Effector memory CD8-positive, alpha-beta T cell (primary cell): ENCODE results near the gene RNF207.

Source experiments
- ATAC-seq: fragments of 150-1000 bp; cut with Tn5 transposase; replicated peaks from 2 replicates; pipeline ENCODE4 v1.10.0; 2021; ENCODE audit warnings: mild to moderate bottlenecking, moderate library complexity
- DNase-seq, 3 experiments: peaks; one replicate each; pipeline ENCODE4 v3.0.0; 2021
- H3K27ac Mint-ChIP-seq, 2 donors: one replicate each; pipeline ENCODE4 v1.8.0; 2022; ENCODE audit warnings: mild to moderate bottlenecking in 2 of 2, mixed read lengths in 2 of 2, moderate library complexity in 2 of 2
- H3K27me3 Mint-ChIP-seq, 2 donors: one replicate each; pipeline ENCODE4 v1.8.0; 2022; ENCODE audit warnings: mixed read lengths in 2 of 2
- H3K36me3 Mint-ChIP-seq: one replicate; pipeline ENCODE4 v1.8.0; 2022; ENCODE audit warnings: mild to moderate bottlenecking, moderate library complexity, mixed read lengths; ENCODE audit not compliant: insufficient read depth
- H3K4me1 Mint-ChIP-seq, 2 donors: one replicate each; pipeline ENCODE4 v1.8.0; 2022; ENCODE audit warnings: low read depth in 2 of 2, mixed read lengths in 2 of 2
- H3K4me3 Mint-ChIP-seq, 2 donors: one replicate each; pipeline ENCODE4 v1.8.0; 2022; ENCODE audit warnings: mild to moderate bottlenecking in 2 of 2, mixed read lengths in 2 of 2, moderate library complexity in 2 of 2
- H3K9me3 Mint-ChIP-seq, 2 donors: one replicate each; pipeline ENCODE4 v1.8.0; 2022; ENCODE audit warnings: mixed read lengths in 2 of 2

Gene RNF207

DNA sequence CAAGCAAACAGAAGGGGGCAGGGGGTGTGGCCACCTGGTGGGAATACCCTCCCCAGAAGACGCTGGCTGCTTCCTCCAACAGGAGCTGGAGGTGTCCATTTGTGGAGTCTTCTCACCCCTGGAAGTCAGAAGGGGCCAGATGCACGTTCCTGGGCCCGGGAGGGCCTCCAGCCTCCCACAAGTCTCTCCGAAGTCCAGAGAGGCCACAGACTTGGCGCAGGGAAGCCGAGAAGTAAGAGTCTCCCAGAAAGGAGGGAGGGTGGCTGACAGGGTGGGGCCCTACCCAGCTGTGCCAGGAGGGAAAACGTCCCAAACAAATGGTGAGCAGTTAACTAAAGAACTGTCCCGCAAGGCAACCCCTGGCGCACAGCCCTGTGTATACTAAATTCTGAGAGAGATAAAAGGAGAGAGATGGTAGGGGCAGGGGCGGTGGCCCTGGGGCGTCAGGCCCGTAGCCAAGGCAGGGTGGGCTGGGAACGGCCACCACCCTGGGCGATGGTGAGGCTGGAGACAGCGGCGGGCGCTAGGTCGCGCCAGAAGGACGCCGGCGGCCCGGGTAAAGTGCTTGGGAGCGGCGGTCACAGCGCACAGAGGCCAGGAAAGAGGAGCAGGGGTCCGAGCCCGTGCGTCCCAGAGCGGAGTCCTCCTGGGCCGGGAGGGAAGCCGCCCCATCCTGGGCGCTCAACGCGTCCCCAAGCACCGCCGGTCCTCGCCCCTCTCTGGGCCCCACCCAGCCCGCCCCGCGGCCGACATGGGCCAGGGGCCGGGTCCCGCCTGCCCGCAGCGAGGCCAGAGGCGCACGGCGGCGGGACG lies 27.0 kb upstream of the RNF207 start:
- H3K9me3 Mint-ChIP-seq: no peaks in the 10 kb centered on the region
- ATAC-seq: no peak
- no peak for DNase-seq
- H3K4me3 Mint-ChIP-seq: peak overlapping the region; percentile 70 to 74
- peaks cover 14 to 21% of the 10 kb centered on the region in 2 donors for H3K4me1 Mint-ChIP-seq
- H3K27me3 Mint-ChIP-seq: peaks cover 16 to 35% of the 10 kb centered on the region in 2 donors
- no peak overlapping the region for H3K27ac Mint-ChIP-seq
- peaks cover 3% of the 10 kb centered on the region for H3K36me3 Mint-ChIP-seq

DNA sequence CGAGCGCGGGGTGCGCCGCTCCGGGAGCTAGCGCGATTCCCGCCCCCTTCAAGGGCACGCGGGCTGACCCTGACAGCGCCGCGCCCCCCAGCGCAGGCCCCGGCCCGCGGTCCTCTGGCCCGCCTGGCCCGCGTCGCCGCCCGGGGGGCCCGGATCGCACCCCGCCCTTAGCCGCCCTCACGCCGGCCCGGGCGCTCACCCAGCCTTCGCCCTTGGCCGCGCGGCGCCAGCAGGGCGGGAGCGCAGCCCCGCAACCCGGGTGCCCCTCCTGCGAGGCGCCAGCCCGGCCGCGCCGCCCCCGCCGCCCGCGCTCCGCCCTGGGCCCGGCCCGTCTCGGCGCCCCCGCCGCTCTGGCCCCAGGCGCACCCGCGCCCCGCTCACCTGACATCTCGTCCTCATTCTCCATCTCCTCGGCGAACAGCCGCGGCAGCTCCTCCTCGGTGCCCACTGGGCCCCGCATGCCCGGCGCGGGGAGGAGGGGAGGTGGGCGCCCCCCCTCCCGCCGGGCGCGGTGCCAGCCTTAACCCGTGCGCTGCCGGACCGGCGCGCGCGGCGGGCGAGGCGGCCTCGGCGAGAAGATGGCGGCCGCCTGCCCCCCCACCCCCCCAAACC lies 26.2 kb upstream of the RNF207 start:
- no peak for DNase-seq
- no peak for ATAC-seq
- H3K36me3 Mint-ChIP-seq: peaks cover 3% of the 10 kb centered on the region
- peaks cover 16 to 35% of the 10 kb centered on the region in 2 donors for H3K27me3 Mint-ChIP-seq
- no peak overlapping the region for H3K27ac Mint-ChIP-seq
- H3K9me3 Mint-ChIP-seq: no peaks in the 10 kb centered on the region
- H3K4me1 Mint-ChIP-seq: peaks cover 19 to 21% of the 10 kb centered on the region in 2 donors
- no peak overlapping the region for H3K4me3 Mint-ChIP-seq

DNA sequence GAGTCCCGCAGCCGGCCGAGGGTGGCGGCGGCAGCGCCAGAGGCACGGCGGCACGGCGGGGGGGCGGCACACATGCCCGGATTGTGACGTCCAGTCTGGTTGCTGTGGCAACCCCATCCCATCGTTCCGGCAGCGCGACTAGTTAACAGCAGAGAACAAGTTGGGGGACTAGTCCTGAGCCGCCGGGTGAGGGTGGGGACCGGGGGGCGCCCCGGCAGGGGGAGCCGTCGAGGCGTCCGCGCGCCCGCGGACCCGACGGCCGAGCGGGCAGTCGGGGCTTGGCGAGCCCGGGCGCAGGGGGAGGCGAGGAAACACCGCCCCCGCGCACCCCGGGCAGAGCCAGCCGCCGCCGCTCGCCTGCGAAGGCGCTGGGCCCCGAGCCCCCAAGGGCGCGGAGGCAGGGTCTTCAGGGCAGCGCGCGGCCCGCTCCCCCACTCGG lies 25.6 kb upstream of the RNF207 start, which contains the start of gene CHD5:
Gene CHD5 (minus strand): TSS at position 54 of the 439 bp plus-strand sequence. CDS start 298 bp downstream, outside the sequence.
- peak; percentile 65 for ATAC-seq
- H3K36me3 Mint-ChIP-seq: peaks cover 3% of the 10 kb centered on the region
- H3K4me3 Mint-ChIP-seq: peak within 1 kb of the TSS; percentile 74
- peak within 1 kb of the TSS in 1 of 2 donors; percentile 59 for H3K27ac Mint-ChIP-seq
- H3K4me1 Mint-ChIP-seq: peaks cover 19 to 21% of the 10 kb centered on the region in 2 donors
- no peaks in the 10 kb centered on the region for H3K9me3 Mint-ChIP-seq
- peak; percentile 6 to 21 (median 17) for DNase-seq
- peaks cover 16 to 35% of the 10 kb centered on the region in 2 donors for H3K27me3 Mint-ChIP-seq

DNA sequence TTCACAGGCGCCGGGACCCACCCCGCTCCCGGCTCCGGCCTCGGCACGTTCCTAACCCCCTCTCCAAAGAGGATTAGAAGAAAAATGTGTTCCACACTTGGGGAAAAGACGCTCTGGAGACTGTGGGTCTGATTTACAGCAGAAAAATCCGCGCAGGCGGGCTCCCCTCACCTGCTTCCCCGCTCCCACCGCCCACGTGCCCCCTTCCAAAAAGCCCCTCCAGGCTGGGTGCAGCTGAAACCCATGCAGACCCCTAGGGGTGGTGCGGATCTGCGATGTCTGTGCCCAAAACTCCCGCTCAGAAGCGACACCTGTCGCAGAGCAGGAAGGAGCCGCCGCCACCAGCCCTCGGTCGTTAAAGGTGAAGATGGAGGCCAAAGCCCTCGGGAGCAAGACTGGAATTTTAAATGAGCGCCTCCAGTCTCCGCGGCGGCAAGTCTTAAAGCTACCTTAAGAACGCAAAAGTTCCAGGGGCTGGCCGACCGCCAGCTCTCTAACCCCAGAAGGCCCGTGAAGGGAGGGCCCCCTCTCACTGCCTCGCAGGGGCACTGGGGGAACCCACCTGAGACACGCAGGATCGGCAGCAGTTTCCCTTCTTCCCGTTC lies 25.1 kb upstream of the RNF207 start:
- H3K4me1 Mint-ChIP-seq: peaks cover 19 to 21% of the 10 kb centered on the region in 2 donors
- H3K9me3 Mint-ChIP-seq: no peaks in the 10 kb centered on the region
- ATAC-seq (peak; percentile 33), DNase-seq (no peak)
- peak overlapping the region; percentile 71 to 74 for H3K4me3 Mint-ChIP-seq
- H3K36me3 Mint-ChIP-seq: peaks cover 6% of the 10 kb centered on the region
- H3K27me3 Mint-ChIP-seq: peaks cover 16 to 35% of the 10 kb centered on the region in 2 donors
- H3K27ac Mint-ChIP-seq: peak overlapping the region in 1 of 2 donors; percentile 59

DNA sequence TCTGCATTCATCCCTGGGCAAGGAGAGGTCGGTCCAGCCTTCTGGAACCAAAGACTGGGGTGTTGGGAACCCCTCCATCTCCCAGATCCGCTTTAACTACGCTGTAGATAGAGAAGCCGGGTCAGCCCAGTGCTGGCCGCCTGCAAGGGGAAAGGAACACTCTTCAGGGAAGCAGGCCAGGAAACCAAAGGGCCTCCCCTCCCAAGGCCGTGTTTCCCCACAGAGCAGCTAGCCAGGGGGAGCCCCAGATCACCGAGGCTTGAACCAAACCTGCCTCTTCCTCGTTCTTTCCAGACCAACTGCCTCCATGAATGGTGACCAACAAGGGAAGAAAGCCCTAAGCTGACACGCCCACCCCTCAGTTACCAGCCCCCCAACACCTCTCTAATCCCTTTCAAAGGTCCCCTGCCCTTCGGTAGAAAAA lies 24.6 kb upstream of the RNF207 start:
- H3K4me3 Mint-ChIP-seq: peak overlapping the region; percentile 71 to 74
- ATAC-seq (no peak), DNase-seq (no peak)
- H3K9me3 Mint-ChIP-seq: no peaks in the 10 kb centered on the region
- H3K4me1 Mint-ChIP-seq: peaks cover 19 to 21% of the 10 kb centered on the region in 2 donors
- peaks cover 9% of the 10 kb centered on the region for H3K36me3 Mint-ChIP-seq
- H3K27me3 Mint-ChIP-seq: peaks cover 16 to 35% of the 10 kb centered on the region in 2 donors
- peak overlapping the region in 1 of 2 donors; percentile 59 for H3K27ac Mint-ChIP-seq

DNA sequence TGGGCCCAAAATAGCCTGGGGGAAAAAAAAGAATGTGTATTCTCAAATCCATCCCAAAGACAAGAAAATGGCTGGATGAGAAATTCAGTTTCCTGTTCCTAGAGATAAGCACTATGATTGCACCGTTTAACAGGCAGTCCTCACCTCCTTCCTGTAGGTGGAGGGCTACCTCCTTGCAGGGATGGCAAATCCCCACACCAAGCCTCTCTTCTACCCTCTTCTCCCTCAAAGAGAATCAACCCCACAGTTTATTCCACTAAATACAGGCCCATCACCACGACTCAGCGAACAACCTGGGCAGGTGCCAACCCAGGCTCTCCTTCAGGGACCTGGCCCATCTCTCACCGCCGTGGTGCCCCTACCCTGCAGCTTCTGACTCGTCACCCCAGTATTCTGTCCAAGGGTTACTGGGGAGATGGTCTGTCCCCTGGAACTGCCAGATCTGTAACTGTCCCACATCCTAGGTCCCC lies 22.4 kb upstream of the RNF207 start:
- no peak for ATAC-seq

DNA sequence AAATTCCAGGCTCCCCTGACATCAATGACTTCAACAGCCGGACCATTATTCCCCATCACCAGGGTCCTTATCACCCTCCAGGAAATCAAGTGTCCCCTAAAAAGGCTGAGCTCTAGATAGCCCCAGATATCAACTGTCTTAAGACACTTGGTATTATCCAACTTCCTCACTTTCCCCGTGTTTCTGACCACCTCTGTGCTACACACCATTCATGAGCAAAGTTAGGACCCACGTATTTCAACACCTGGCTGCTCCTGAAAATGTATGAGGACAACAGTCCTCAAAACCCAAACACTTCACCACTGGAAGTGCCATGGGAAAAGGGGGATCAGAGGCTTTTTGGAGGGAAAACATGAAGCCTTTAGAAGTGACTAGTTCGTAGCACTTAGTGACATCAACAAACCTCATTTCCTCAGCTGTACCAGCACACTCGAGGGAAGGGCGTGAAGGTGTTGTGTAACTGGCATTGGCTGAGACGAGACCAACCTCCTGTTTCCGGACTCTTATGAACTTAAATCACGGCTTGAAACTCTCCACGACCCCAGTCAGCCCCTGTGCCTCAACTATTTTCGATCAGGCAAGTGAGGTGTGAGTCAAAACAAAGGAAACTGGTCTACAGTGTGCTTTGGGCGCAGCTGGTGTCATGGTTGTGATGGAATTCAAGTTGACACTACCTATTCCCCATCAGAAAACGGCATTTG lies 21.7 kb upstream of the RNF207 start:
- H3K4me1 Mint-ChIP-seq: peaks cover 17 to 25% of the 10 kb centered on the region in 2 donors
- DNase-seq (no peak), ATAC-seq (no peak)
- H3K27ac Mint-ChIP-seq: no peak overlapping the region
- no peak overlapping the region for H3K4me3 Mint-ChIP-seq
- peaks cover 13 to 16% of the 10 kb centered on the region in 2 donors for H3K27me3 Mint-ChIP-seq
- no peaks in the 10 kb centered on the region for H3K9me3 Mint-ChIP-seq
- peaks cover 37% of the 10 kb centered on the region for H3K36me3 Mint-ChIP-seq

More for the DNA sequence above, 22.4 kb upstream of the RNF207 start:
- no peaks in the 10 kb centered on the region for H3K9me3 Mint-ChIP-seq
- DNase-seq: no peak
- H3K4me3 Mint-ChIP-seq: no peak overlapping the region
- H3K4me1 Mint-ChIP-seq: peaks cover 15 to 19% of the 10 kb centered on the region in 2 donors
- no peak overlapping the region for H3K27ac Mint-ChIP-seq
- H3K27me3 Mint-ChIP-seq: peaks cover 16 to 18% of the 10 kb centered on the region in 2 donors
- peaks cover 30% of the 10 kb centered on the region for H3K36me3 Mint-ChIP-seq

DNA sequence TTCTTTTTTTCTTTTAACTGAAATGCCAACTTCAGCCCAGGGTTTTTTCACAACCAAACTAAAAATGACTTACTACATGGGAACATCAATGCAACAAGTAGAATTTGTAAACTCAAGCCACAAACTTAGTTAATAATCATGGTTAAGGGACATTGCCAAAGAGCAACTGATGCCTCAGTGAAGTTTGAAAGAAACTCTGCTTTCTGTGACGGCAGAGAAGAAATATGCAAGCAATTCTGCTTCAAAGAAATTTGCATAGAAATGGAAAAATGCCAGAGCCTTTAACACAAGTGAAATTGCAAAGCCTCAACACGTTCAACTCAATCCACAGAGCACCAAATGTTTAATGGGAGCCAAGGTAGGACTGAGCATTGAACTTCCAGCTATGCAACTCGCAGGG lies 20.8 kb upstream of the RNF207 start:
- DNase-seq (no peak), ATAC-seq (no peak)
- Mint-ChIP-seq H3K36me3 (peaks cover 46% of the 10 kb centered on the region), H3K27me3 (peaks cover 13 to 16% of the 10 kb centered on the region in 2 donors), H3K27ac (no peak overlapping the region), H3K4me1 (peaks cover 17 to 28% of the 10 kb centered on the region in 2 donors), H3K4me3 (no peak overlapping the region), H3K9me3 (no peaks in the 10 kb centered on the region)

DNA sequence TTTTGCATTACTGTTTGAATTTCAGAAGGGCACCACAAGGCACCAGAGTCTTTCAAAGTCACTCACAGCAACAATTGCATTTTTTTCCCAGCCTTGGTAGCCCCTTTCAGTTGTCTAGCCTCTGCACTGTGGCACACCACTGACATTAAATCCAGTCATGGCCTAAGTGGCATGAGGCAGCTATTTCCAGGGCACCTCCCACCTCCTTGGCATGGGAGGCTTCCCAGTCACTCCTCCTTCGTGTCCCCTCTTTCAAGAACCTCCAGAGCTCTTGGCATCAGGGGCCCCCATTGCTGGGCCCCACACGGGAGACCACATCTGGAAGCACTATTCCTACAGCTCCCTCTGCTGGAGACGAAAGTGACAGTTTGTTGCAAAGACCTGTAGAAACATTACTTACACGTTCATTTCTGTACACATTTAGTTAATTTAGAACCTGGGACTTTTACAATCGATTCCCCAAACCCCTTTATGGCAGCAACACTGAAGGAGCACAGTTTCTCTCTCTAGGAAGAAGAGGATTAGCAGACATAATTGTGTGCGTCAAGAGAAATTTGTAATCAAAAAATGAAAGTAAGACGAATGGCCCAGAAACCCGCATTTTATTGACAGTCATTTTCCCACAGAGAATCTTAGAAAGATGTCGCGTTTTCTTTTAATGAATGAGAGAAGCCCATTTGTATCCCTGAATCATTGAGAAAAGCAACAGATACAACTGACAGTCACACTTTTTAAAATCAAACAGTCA lies 20.1 kb upstream of the RNF207 start:
- DNase-seq: no peak
- Mint-ChIP-seq H3K4me1 (peaks cover 16 to 26% of the 10 kb centered on the region in 2 donors), H3K9me3 (no peaks in the 10 kb centered on the region), H3K27me3 (peaks cover 11 to 12% of the 10 kb centered on the region in 2 donors), H3K36me3 (peaks cover 52% of the 10 kb centered on the region), H3K27ac (no peak overlapping the region), H3K4me3 (no peak overlapping the region)
- ATAC-seq: no peak

DNA sequence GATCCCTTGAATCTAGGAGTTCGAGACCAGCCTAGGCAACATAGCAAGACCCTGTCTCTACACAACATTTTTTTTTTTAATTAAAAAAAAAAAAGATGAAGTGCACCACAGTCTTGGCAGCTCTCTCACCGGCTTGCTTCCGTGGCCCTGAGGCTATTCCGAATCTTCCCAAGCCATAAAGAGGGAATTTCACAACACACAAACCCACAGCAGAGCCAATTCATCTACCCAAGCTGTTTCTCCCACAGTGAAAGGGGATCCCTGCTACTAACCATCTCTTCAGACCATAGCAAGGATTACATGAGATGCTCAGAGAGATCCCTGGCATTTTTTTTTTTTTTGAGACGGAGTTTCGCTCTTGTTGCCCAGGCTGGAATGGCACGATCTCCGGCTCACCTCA lies 17.5 kb upstream of the RNF207 start:
- Mint-ChIP-seq H3K27me3 (no peaks in the 10 kb centered on the region), H3K9me3 (no peaks in the 10 kb centered on the region), H3K27ac (peak overlapping the region in 1 of 2 donors; percentile 41), H3K36me3 (peaks cover 76% of the 10 kb centered on the region), H3K4me3 (no peak overlapping the region), H3K4me1 (peaks cover 6 to 19% of the 10 kb centered on the region in 2 donors)
- ATAC-seq: no peak
- DNase-seq: no peak

DNA sequence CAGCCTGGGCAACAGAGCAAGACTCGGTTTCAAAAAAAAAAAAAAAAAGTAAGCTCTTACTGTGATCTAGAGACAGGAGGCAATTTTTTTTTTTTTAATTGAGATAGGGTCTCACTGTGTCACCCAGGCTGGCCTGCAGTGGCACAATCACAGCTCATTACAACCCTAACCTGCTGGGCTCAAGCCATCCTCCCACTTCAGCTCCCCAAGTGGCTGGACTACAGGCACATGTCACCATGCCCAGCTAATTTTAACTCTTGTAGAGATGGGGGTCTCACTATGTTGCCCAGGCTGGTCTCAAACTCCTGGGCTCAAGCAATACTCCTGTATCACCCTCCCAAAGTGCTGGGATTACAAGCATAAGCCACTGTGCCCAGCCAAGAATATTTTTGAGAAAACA lies 14.0 kb upstream of the RNF207 start:
- Mint-ChIP-seq H3K27ac (no peak overlapping the region), H3K4me3 (no peak overlapping the region), H3K36me3 (peaks cover 100% of the 10 kb centered on the region), H3K4me1 (peaks cover 11 to 22% of the 10 kb centered on the region in 2 donors), H3K27me3 (no peaks in the 10 kb centered on the region), H3K9me3 (no peaks in the 10 kb centered on the region)
- DNase-seq (no peak), ATAC-seq (no peak)

DNA sequence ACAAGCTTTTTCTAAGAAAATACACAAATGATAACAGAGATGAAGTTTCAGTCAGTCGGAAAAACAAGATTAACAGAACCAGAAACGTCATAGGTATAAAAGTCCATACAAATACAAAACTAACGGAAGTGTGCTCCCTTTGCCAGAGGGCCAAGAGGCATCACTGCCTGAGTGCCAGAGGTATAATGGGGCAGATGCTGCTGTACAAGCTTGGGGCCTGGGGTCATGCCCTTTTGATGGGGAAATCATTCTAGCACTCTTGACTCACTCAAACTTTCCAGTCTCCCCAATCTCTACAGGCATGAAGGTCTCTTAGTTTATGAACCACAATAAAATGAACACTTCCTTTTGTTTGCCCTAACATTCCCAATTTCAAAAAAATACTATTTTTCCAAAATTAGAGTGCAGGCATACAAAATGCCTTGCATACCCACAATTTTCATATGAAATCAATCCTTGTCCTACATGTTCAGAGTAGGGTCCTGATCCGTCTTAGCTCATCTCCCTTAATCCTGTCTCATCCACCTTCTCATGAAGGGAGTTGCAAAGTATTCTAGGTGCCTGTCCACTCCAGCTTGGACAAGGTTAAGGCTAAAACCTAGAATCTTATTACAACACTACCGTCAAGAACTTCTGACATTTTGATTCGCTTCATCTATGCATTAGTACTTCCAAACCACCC lies 8.0 kb upstream of the RNF207 start:
- H3K4me1 Mint-ChIP-seq: peaks cover 37 to 42% of the 10 kb centered on the region in 2 donors
- H3K4me3 Mint-ChIP-seq: peak overlapping the region; percentile 87 to 91
- peak overlapping the region; percentile 85 to 93 for H3K27ac Mint-ChIP-seq
- ATAC-seq (no peak), DNase-seq (no peak)
- H3K36me3 Mint-ChIP-seq: peaks cover 58% of the 10 kb centered on the region
- no peaks in the 10 kb centered on the region for H3K9me3 Mint-ChIP-seq
- H3K27me3 Mint-ChIP-seq: no peaks in the 10 kb centered on the region
